ENCODE measurements around the gene PRG3. TPM values are rescaled to one million over a fixed set of nuclear protein-coding genes. Genes with fewer than 3 reads are reported as not detected.

The PRG3 gene
- total RNA-seq, 1 donor from 2014 or later, result not detected

GRCh38 chr11:57421805-57422204, 40.9 kb upstream of the PRG3 start:
- Mint-ChIP-seq H3K27me3 (no peaks in the 10 kb centered on the region), H3K4me3 (ENCODE audit: low read depth) (no peak overlapping the region), H3K9me3 (ENCODE audit: low read depth) (no peaks in the 10 kb centered on the region), H3K36me3 (ENCODE audit: insufficient read depth) (peaks cover 13% of the 10 kb centered on the region), H3K4me1 (ENCODE audit: low read depth) (peaks cover 6% of the 10 kb centered on the region), H3K27ac (no peak overlapping the region)
- DNase-seq (ENCODE audit: low spot score, unreplicated experiment), result no peak
- no peak for TF ChIP-seq CTCF (IDR thresholded peaks at IDR 0.05; ENCODE audit: unreplicated experiment)

- H3K4me3 Mint-ChIP-seq (ENCODE audit: low read depth), result no peak overlapping the region
- no peaks in the 10 kb centered on the region for H3K9me3 Mint-ChIP-seq (ENCODE audit: low read depth)
- TF ChIP-seq CTCF (IDR thresholded peaks at IDR 0.05; ENCODE audit: unreplicated experiment), result no peak
- no peaks in the 10 kb centered on the region for H3K27me3 Mint-ChIP-seq
- H3K27ac Mint-ChIP-seq, result no peak overlapping the region
- peaks cover 13% of the 10 kb centered on the region for H3K36me3 Mint-ChIP-seq (ENCODE audit: insufficient read depth)
- no peaks in the 10 kb centered on the region for H3K4me1 Mint-ChIP-seq (ENCODE audit: low read depth)
- no peak for DNase-seq (ENCODE audit: low spot score, unreplicated experiment)
These were observed 40.1 kb upstream of the PRG3 start for GRCh38 chr11:57421066-57421465.

- H3K27ac Mint-ChIP-seq, result no peak overlapping the region
- DNase-seq (ENCODE audit: low spot score, unreplicated experiment), result no peak
- no peak overlapping the region for H3K4me3 Mint-ChIP-seq (ENCODE audit: low read depth)
- peaks cover 20% of the 10 kb centered on the region for H3K36me3 Mint-ChIP-seq (ENCODE audit: insufficient read depth)
- no peak for TF ChIP-seq CTCF (IDR thresholded peaks at IDR 0.05; ENCODE audit: unreplicated experiment)
- no peaks in the 10 kb centered on the region for H3K9me3 Mint-ChIP-seq (ENCODE audit: low read depth)
- H3K27me3 Mint-ChIP-seq, result no peaks in the 10 kb centered on the region
- H3K4me1 Mint-ChIP-seq (ENCODE audit: low read depth), result no peaks in the 10 kb centered on the region
These were observed 38.2 kb upstream of the PRG3 start for GRCh38 chr11:57419146-57419545.

GRCh38 chr11:57418131-57418530, 37.2 kb upstream of the PRG3 start:
- no peak for TF ChIP-seq CTCF (IDR thresholded peaks at IDR 0.05; ENCODE audit: unreplicated experiment)
- Mint-ChIP-seq H3K27ac (no peak overlapping the region), H3K4me1 (ENCODE audit: low read depth) (no peaks in the 10 kb centered on the region), H3K27me3 (no peaks in the 10 kb centered on the region), H3K4me3 (ENCODE audit: low read depth) (no peak overlapping the region), H3K9me3 (ENCODE audit: low read depth) (no peaks in the 10 kb centered on the region), H3K36me3 (ENCODE audit: insufficient read depth) (peaks cover 22% of the 10 kb centered on the region)
- DNase-seq (ENCODE audit: low spot score, unreplicated experiment), result no peak

- no peak for DNase-seq (ENCODE audit: low spot score, unreplicated experiment)
- Mint-ChIP-seq H3K36me3 (ENCODE audit: insufficient read depth) (peaks cover 22% of the 10 kb centered on the region), H3K4me1 (ENCODE audit: low read depth) (no peaks in the 10 kb centered on the region), H3K27me3 (no peaks in the 10 kb centered on the region), H3K4me3 (ENCODE audit: low read depth) (no peak overlapping the region), H3K9me3 (ENCODE audit: low read depth) (no peaks in the 10 kb centered on the region), H3K27ac (no peak overlapping the region)
- TF ChIP-seq CTCF (IDR thresholded peaks at IDR 0.05; ENCODE audit: unreplicated experiment), result no peak
These were observed 36.1 kb upstream of the PRG3 start for GRCh38 chr11:57417056-57417455.
